Cardiac muscle cell (in vitro differentiated cells and primary cell): ENCODE measurements around the gene TMEM233. TPM values are rescaled to one million over a fixed set of nuclear protein-coding genes. Genes with fewer than 3 reads are reported as not detected.

ENCODE experiments used
- DNase-seq, 2 donors: peaks; one replicate each; pipeline versions ENCODE4 v3.0.0 to v3.0.0-alpha.2; 2010 to 2017; ENCODE audit warnings: low read depth in 1 of 2, low spot score in 1 of 2
- H3K27ac ChIP-seq: fragments of 200-600 bp; sonication (generic); 2 replicates; pipeline ENCODE4 v1.5.1; 2016
- H3K27me3 ChIP-seq: fragments of 200-600 bp; sonication (generic); 2 replicates; pipeline ENCODE4 v1.6.0; 2016; ENCODE audit warnings: control low read depth
- H3K36me3 ChIP-seq: fragments of 200-600 bp; sonication (generic); 2 replicates; pipeline ENCODE4 v1.5.1; 2016; ENCODE audit warnings: control low read depth
- H3K4me1 ChIP-seq: fragments of 200-600 bp; sonication (generic); 2 replicates; pipeline ENCODE4 v1.8.1; 2017; ENCODE audit warnings: low read depth, mild to moderate bottlenecking, mixed run types
- H3K4me3 ChIP-seq: fragments of 200-600 bp; sonication (generic); 2 replicates; pipeline ENCODE4 v1.5.1; 2016; ENCODE audit warnings: mild to moderate bottlenecking
- H3K9me3 ChIP-seq: fragments of 200-600 bp; sonication (generic); 2 replicates; pipeline ENCODE4 v1.5.1; 2017; ENCODE audit warnings: low read depth, mild to moderate bottlenecking, control low read depth
- polyA plus RNA-seq: library from polyadenylated mRNA; unstranded; fragments of >200 nt; fragmentation: Nextera tagmentation; extraction: Ambion mirVana; gene quantifications from 2 replicates; pipeline ENCODE4 v1.2.1, GENCODE V29; 2016
- total RNA-seq: library from RNA; depleted of rRNA; stranded (reverse); fragments of >200 nt; gene quantifications from 2 replicates; pipeline ENCODE4 v1.2.3, GENCODE V29; 2016
- TF ChIP-seq, protein P1 (sequence below): IDR thresholded peaks from 2 replicates; pipeline ENCODE4 v1.5.1; 2012; ENCODE audit warnings: low read depth, mild to moderate bottlenecking, low read length

TMEM233 gene
- total and polyA plus RNA-seq, 2 experiments from 2014 or later, result 0.06 TPM; not detected in 1

DNA sequence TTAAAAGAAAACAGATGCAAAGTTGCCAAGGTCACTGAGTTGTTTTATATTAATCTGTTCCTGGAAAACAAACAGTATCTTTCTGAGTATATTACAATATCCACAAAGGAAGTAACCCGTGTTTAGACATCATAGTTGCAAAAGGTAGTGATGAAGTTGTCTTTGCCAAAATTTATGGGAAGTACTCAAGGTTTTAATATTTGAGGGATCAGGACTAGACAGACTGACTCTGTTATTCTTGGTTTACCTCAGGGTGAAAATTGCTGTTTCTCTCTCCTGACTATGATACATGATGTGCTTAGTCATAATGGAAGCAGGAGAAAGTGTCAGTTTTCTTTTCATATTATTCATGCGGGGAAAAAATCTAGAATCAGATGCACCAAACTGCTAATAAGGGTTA is 28.3 kb downstream of the TMEM233 start:
- Histone ChIP-seq H3K4me3 (no peak overlapping the region), H3K9me3 (no peaks in the 10 kb centered on the region), H3K4me1 (no peaks in the 10 kb centered on the region), H3K27me3 (peaks cover 18% of the 10 kb centered on the region), H3K27ac (no peak overlapping the region), H3K36me3 (no peaks in the 10 kb centered on the region)
- TF ChIP-seq, protein P1, sequence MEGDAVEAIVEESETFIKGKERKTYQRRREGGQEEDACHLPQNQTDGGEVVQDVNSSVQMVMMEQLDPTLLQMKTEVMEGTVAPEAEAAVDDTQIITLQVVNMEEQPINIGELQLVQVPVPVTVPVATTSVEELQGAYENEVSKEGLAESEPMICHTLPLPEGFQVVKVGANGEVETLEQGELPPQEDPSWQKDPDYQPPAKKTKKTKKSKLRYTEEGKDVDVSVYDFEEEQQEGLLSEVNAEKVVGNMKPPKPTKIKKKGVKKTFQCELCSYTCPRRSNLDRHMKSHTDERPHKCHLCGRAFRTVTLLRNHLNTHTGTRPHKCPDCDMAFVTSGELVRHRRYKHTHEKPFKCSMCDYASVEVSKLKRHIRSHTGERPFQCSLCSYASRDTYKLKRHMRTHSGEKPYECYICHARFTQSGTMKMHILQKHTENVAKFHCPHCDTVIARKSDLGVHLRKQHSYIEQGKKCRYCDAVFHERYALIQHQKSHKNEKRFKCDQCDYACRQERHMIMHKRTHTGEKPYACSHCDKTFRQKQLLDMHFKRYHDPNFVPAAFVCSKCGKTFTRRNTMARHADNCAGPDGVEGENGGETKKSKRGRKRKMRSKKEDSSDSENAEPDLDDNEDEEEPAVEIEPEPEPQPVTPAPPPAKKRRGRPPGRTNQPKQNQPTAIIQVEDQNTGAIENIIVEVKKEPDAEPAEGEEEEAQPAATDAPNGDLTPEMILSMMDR, result no peak
- DNase-seq, result no peak

DNA sequence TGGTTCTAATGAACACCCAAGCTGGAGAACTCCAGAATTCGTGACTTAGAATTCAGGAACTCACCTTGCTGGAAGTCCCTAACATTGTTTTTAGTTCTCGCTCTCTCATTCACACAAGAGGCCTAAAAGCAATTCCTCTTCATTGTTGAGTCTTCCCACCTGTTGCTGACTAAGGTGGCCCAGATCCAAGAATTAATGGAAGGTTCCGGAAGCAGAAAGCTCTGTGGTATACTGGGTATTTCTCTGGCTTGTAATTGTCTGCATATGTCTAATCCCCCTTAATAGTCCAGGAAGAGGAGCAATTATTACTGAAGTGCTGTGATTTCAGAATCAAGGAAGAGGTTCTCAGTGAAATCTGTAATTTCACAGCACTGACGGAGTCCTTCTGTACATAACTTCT is 31.4 kb downstream of the TMEM233 start:
- Histone ChIP-seq H3K36me3 (no peaks in the 10 kb centered on the region), H3K27me3 (peaks cover 18% of the 10 kb centered on the region)

DNA sequence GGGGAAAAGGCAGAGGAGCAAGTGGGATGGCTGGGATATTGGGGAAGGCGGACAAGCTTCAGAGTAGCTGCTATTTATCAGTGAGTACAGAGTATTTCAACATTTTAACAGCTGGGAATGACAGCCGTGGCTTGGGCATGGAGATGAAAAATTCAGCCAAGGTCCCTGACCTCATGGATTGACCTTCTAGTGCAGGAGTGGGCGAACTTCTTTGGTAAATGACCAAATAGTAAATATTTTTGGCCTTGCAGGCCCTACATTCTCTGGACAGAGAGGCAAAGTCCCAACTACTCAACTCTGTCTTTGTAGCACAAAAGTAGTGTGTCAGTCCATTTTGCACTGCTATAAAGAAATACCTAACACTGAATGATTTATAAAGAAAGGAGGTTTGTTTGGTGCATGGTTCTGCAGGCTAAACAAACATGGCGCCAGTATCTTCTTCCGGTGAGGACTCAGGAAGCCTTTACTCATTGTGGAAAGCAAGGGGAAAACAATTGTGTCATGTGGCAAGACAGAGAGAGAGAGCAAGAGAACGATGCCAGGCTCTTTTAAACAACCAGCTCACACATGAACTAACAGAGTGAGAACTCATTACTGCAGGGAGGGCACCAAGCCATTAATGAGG is 33.6 kb downstream of the TMEM233 start:
- Histone ChIP-seq H3K36me3 (no peaks in the 10 kb centered on the region), H3K4me1 (no peaks in the 10 kb centered on the region), H3K27me3 (peaks cover 11% of the 10 kb centered on the region), H3K9me3 (no peaks in the 10 kb centered on the region), H3K27ac (no peak overlapping the region), H3K4me3 (no peak overlapping the region)
- TF ChIP-seq, protein P1, result no peak
- no peak for DNase-seq

More for the DNA sequence above, 31.4 kb downstream of the TMEM233 start:
- Histone ChIP-seq H3K27ac (no peak overlapping the region), H3K9me3 (no peaks in the 10 kb centered on the region), H3K4me3 (no peak overlapping the region), H3K4me1 (no peaks in the 10 kb centered on the region)
- TF ChIP-seq, protein P1, result no peak
- peak in 1 of 2 donors; percentile 21 for DNase-seq

DNA sequence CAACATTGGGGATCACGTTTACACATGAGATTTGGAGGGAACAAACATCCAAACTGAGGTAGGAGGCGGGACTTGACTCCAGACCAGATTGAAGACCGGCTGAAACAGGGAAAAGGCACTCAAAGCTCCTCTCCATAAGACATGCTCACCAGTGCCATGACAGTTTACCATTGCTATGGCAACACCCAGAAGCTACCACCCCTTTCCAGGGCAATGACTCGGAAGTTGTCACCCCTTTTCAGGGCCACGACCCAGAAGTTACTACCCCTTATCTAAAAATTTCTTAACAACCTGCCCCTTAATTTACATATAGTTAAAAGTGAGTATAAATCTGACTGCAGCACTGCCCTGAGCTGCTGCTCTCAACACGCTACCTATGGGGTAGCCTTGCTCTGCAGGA is 34.1 kb downstream of the TMEM233 start:
- H3K4me1 ChIP-seq, result no peaks in the 10 kb centered on the region
- peaks cover 5% of the 10 kb centered on the region for H3K27me3 ChIP-seq
- DNase-seq, result no peak
- no peak overlapping the region for H3K27ac ChIP-seq
- no peaks in the 10 kb centered on the region for H3K9me3 ChIP-seq
- TF ChIP-seq, protein P1, result no peak
- no peaks in the 10 kb centered on the region for H3K36me3 ChIP-seq
- H3K4me3 ChIP-seq, result no peak overlapping the region

DNA sequence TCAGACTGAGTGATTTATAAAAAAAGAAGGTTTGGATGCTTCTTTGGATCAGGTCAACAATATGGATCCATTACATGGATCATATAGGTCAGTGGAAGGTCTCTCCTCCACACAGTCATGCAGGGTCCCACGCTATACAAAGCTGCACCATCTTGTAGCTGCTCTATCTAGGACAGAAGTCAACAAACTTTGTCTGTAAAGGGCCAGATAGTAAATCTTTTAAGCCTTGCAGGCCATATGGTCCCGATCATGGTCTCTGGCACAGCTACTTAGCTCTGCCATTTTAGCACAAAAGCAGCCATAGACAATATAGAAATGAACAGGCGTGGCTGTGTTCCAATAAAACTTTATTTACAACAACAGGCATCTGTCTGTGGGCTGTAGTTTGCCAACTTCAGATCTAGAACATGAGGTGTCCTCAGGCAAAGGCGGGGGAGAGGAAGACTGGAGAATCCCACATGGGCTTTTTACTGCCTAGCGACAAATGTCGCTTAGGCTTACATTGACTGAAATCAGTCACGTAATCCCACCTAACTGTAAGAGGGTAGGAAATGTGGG is 36.7 kb downstream of the TMEM233 start:
- H3K9me3 ChIP-seq, result no peaks in the 10 kb centered on the region
- TF ChIP-seq, protein P1, result no peak
- no peak overlapping the region for H3K4me3 ChIP-seq
- no peaks in the 10 kb centered on the region for H3K27me3 ChIP-seq
- no peak for DNase-seq
- H3K4me1 ChIP-seq, result no peaks in the 10 kb centered on the region
- no peak overlapping the region for H3K27ac ChIP-seq
- no peaks in the 10 kb centered on the region for H3K36me3 ChIP-seq
